Fibroblast of the aortic adventitia (primary cell): ENCODE data around the gene LUC7L. TPM values are rescaled to one million over a fixed set of nuclear protein-coding genes. Genes with fewer than 3 reads are reported as not detected.

ENCODE experiments used
- DNase-seq: peaks from one replicate; pipeline ENCODE4 v3.0.0-alpha.2; 2010; ENCODE audit warnings: low read depth
- H3K4me3 ChIP-seq: 2 replicates; pipeline ENCODE4 v1.5.1; 2011; ENCODE audit warnings: low read depth, mild to moderate bottlenecking, control low read depth, low read length, moderate library complexity
- total RNA-seq: library from RNA; depleted of rRNA; stranded (reverse); fragments of >200 nt; gene quantifications from 2 replicates; pipeline ENCODE4 v1.2.3, GENCODE V29; 2012; ENCODE audit warnings: low replicate concordance
- TF ChIP-seq, protein P1 (sequence below): IDR thresholded peaks from 2 replicates; pipeline ENCODE4 v1.5.1; 2011; ENCODE audit warnings: mild to moderate bottlenecking, low read length, control low read depth, inconsistent platforms; ENCODE audit not compliant: insufficient read depth

Gene LUC7L
- total RNA-seq: 37.0 and 82.3 TPM in 2 replicates

GRCh38 chr16:228852-229730 is at the start of gene LUC7L:
TSS of gene LUC7L (minus strand) at chr16:229449. CDS start at chr16:229339, 110 bp downstream.
- peak; percentile 82 for DNase-seq
- H3K4me3 ChIP-seq: peak within 1 kb of the TSS; percentile 86
- TF ChIP-seq, protein P1, sequence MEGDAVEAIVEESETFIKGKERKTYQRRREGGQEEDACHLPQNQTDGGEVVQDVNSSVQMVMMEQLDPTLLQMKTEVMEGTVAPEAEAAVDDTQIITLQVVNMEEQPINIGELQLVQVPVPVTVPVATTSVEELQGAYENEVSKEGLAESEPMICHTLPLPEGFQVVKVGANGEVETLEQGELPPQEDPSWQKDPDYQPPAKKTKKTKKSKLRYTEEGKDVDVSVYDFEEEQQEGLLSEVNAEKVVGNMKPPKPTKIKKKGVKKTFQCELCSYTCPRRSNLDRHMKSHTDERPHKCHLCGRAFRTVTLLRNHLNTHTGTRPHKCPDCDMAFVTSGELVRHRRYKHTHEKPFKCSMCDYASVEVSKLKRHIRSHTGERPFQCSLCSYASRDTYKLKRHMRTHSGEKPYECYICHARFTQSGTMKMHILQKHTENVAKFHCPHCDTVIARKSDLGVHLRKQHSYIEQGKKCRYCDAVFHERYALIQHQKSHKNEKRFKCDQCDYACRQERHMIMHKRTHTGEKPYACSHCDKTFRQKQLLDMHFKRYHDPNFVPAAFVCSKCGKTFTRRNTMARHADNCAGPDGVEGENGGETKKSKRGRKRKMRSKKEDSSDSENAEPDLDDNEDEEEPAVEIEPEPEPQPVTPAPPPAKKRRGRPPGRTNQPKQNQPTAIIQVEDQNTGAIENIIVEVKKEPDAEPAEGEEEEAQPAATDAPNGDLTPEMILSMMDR: no peak

DNA sequence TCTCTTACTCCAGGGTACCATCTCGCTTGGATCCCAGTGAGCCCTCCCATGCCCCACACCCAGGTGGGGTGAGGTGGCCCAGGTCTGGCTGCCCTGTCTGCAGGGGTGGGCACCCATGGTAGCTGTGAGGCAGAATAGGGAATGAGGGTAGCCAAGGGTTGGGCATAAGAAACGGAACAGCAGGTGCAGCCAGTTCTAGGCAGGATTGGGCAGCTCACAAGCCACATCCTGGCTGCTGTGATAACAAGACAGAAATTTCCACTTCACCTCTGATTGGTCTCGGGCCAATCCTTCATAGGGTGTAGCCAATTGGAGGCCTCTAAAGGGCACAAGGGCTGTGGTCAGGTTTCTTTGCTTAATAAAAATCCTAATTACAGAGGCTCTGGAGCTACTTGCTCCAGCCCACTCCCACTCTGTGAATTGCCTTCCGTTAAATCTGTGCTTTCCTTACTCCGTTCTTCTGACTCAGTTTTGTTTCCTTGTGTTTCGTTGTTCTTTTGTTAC is 49.7 kb upstream of the LUC7L start:
- DNase-seq: peak; percentile 13
- H3K4me3 ChIP-seq: no peak overlapping the region

DNA sequence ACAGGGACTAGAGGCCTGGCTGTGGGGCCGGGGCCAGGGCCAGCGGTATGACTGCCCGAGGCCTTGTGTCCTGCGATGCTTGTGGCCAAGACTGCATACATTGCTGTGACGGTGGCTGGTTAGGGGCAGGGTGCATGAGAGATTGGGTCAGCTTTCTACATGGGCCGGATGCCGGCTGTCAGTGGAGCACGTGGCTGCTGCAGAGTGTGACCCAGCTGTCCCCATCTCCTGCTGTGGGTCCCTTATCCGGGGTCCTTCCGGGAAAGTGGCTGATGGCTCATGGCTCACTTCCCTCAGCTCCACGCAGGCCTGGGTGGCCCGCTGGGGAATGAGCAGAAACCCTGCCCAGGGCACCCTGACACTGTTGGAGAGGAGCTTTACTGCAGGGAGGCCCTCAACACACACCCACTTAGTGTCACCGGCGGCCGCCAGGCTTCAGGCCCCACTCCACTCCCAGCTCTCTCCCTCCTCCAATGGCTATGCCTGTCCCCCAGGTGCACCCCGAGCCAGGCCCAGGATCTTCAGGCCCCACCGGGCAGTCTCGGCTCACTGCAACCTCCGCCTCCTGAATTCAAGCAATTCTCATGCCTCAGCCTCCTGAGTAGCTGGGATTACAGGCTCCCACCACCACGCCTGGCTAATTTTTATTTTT is 47.3 kb upstream of the LUC7L start:
- TF ChIP-seq, protein P1: no peak
- DNase-seq: no peak
- no peak overlapping the region for H3K4me3 ChIP-seq

More for the DNA sequence above, 49.7 kb upstream of the LUC7L start:
- TF ChIP-seq, protein P1: no peak

GRCh38 chr16:275786-276232 is 46.6 kb upstream of the LUC7L start, which contains the start of gene RGS11:
TSS of gene RGS11 (minus strand) at chr16:275944. CDS start at chr16:275911, 33 bp downstream.
- TF ChIP-seq, protein P1: no peak
- DNase-seq: no peak
- peak within 1 kb of the TSS; percentile 61 for H3K4me3 ChIP-seq

- peak overlapping the region; percentile 61 for H3K4me3 ChIP-seq
- DNase-seq: no peak
- TF ChIP-seq, protein P1: no peak
These were observed 45.9 kb upstream of the LUC7L start for GRCh38 chr16:275041-275641.
